T-helper 22 cell (primary cell): ENCODE results near the gene SLC6A18.

ENCODE experiments used
- DNase-seq: peaks from one replicate; pipeline ENCODE4 v3.0.0-alpha.2; 2020; ENCODE audit warnings: low read depth

SLC6A18 gene

DNA sequence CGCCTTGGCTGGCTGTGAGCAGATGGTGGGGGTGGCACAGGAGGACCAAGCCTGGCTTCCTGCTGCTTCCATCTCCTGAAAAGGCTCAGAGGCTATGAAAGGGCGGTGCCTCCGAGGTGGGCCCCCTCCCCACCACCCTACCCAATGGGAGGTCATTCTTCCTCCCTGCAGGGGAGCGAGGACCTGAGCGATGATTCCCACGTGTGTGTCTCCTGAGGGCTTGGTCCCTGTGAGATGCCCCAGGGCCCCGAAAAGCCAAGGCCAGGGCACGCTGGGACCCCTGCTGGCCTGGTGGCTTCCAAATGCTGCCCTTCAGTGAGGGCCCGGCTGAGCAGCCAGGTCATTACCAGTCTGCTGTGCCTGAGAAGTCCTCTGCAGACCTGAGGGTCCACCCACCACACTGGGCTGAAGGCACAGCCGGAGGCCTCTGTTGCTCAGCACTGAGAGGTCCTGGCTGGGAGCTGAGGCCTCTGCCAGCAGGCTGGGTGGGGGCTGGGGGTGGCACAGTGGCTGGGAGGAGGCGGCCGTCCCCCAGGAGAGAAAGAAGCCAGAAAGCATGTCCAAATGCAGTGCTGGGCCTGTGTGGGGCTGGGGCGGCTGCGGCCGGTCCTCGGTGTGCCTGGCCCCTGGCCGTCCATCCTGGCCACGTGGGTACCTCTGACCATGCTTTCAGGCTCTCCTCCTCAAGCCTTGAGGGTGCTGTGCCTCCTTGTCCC lies 37.8 kb upstream of the SLC6A18 start:
- no peak for DNase-seq

DNA sequence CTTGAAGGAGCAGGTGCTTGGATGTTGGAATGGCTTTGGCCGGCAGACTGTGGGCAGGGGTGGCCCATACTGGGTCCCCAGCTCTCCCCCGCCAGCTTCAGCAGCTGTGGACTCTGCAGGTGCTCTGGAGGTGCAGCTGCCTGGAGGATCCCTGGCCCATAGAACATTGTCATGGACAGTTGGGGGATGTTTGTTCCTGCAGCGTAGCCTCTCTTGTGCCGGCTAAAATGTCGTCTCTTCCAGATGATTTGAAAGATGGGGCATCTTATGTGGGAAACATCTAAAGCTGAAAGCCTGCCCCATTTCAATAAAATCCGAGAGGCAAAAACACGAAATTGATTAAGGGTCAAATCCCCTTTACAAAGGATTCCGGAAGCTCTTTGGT lies 37.2 kb upstream of the SLC6A18 start:
- no peak for DNase-seq

DNA sequence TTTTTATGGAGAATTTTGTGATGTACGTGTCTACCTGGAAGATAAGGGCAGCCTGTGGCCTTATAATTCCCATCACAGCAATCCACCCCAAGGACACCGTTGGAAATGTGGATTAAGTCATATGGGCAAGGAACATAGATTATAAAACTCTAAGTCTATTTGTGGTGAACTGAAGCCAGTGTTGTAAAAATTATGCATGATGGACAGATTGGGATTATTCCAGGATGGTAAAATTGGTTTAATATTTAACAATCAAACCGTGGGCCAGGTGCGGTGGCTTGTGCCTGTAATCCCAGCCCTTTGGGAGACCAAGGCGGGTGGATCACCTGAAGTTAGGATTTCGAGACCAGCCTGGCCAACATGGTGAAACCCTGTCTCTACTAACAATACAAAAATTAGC lies 36.7 kb upstream of the SLC6A18 start:
- no peak for DNase-seq

DNA sequence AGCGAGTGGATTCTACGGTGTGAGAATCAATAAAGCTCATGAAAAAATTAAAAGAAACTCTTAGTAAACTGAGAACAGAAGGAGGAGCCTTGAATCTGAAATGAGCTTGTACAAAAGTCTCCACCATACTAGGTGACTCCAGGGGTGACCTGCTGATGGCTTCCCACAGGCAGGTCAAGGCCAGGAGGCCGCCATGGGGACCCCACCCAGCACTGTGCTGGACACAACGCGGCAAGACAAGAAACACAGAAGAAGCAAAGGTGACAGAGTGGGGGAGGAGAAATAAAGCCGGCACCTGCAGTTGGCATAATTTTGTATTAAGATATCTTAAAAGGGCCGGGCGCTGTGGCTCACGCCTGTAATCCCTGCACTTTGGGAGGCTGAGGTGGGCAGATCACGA lies 35.9 kb upstream of the SLC6A18 start:
- DNase-seq = no peak

DNA sequence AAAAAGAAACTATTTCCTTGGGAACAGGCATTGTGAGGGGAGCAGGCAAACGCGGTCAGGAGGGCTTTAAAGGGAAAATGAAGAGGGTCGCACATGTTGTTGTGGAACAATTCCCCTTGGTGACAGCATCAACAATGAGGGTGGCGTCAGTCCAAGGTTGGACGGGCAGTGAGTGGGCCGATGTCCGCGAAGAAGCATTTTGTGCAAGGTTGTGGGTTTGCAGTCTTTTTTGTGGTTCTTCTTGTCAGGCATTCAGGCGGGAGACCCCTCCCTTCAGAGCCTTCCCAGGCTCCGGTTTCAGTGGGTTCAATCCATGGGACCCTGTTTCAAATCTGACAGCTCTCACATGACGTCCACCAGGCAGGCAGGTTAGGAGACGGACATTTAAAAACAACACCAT lies 34.9 kb upstream of the SLC6A18 start:
- no peak for DNase-seq

- DNase-seq = no peak
Measured at GRCh38 chr5:1190837-1191239, 34.3 kb upstream of the SLC6A18 start.

DNA sequence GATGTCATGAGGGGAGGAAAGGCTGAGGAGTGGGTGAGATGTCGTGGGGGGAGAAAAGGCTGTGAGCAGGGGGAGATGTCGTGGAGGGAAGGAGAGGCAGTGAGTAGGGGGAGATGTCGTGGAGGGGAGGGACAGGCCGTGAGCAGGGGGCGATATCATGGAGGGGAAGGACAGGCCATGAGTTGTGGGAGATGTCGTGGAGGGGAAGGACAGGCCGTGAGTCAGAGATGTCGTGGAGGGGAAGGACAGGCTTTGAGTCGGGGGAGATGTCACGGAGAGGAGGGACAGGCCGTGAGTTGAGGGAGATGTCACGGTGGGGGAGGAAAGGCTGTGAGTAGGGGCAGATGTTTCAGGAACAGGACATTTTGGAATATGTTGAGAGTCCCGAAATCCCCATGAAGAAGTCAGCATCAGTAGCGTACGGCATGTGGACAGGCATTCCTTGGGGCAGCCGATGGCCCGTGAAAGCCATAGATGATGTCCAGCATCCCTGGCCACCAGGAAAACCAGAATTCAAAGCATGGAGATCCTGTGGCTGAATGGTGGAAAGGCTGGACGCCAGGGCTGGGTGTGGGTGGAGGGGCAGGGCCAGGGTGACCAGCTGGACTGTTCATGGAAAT lies 32.1 kb upstream of the SLC6A18 start:
- no peak for DNase-seq

DNA sequence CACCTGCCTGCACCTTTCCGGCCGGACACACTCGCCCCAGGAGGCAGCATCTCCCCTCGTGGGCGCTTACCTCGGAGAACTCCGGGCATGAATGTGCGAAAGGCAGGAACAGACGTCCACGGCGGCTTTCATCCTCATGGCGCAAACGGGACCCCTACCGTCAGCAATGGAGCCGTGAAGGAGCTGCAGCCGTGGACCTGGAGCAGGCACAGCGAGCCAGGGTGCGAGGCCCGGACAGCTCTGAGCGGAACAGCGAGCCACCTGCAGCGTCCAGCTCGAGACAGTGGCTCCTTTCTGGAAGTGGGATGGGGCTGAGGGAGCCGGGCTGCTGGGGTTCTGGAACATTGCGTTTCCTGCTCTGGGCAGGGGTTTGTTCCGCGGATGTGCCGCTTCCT lies 31.6 kb upstream of the SLC6A18 start:
- DNase-seq = no peak

GRCh38 chr5:1194378-1194777 lies 30.8 kb upstream of the SLC6A18 start:
- DNase-seq = no peak

DNA sequence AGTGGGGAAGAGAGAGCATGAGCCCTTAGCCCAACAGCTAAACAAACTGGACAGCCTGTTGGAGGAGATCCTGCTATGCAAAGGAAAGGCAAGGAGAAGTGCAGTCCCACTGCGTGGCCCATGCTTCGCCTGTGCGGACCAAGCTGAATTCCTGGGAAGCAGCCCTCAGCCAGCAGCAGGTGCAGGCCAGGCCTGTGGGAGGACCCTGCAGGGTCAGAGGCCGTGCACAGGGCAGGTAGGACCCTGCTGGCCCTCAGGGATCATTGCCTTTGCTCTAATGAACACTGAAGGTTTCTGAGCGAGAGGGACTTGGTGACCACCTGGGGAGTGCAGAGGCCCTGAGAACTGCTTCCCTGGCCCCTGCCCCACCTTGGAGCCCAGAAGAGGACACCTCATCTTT lies 29.7 kb upstream of the SLC6A18 start:
- DNase-seq = no peak

DNA sequence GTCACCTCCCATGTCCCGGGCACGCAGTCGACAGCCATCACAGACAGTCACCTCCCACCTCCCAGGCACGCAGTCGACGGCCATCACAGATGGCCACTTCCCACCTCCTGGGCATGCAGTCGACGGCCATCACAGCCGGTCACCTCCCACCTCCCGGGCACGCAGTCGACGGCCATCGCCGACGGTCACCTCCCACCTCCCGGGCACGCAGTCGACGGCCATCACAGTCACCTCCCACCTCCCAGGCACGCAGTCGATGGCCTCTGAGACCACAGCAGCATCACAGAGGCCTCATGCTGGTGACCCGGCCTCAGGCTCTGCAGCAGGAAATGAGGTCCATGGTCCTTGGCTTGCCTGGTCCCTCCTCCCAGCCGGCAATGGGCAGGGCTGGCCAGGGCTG lies 29.3 kb upstream of the SLC6A18 start:
- no peak for DNase-seq

DNA sequence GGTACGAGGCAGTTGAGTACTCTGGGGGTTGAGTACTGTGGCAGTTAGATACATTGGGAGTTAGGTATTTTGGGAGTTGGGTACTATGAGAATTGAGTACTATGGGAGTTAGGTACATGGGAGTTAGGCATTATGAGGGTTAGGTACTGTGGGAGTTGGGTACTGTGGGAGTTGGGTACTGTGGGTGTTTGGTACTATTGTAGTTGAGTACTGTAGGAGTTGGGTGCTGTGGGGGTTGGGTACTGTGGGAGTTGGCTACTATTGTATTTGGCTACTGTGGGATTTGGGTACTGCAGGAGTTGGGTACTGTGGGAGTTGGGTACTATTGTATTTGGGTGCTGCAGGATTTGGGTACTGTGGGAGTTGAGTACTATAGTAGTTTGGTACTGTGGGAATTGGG lies 28.6 kb upstream of the SLC6A18 start:
- no peak for DNase-seq

DNA sequence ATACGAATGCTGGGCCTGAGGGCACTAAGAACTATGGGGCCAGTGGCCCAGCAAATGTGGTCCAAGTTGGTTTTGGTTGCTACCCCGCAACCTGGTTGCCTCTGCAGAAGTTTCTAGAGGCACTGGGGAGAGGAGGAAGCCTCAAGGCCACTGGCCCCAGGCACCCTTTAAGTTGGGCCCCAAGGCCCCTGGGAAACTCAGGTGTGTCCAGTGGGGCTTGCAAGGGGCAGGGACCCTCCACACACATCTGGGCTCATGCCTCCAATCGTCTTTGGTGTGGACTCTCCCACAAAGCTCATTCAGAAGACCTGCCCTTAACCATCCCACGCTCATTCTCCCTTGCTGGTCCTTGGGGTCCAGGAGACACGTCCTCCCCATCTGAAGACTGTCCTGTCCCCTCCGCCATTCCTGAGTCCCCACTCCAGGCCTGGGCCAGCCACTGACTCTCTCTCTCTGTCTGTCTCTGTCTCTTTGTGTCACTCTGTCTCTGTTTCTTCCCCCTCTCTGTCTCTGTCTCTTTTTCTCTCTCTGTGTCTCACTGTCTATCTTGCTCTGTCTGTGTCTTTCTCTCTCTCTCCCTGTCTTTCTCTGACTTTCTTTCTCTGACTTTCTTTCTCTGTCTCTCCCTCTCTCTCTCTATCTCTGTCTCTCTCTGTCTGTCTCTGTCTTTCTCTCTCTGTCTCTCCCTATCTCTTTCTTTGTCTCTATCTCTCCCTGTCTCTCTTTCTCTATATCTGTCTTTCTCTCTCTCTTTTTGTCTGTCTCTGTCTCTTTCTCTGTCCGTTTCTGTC lies 27.1 kb upstream of the SLC6A18 start:
- no peak for DNase-seq

DNA sequence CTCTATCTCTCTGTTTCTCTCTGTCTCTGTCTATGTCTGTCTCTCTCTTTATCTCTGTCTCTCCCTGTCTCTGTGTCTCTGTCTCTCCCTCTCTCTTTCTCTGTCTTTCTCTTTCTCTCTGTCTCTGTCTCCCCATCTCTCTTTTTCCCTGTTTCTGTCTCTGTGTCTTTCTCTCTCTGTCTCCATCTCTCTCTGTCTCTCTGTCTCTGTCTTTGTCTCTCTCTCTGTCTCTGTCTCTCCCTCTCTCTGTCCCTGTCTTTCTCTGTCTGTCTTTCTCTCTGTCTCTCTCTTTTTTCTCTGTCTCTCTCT lies 25.9 kb upstream of the SLC6A18 start:
- DNase-seq = no peak

DNA sequence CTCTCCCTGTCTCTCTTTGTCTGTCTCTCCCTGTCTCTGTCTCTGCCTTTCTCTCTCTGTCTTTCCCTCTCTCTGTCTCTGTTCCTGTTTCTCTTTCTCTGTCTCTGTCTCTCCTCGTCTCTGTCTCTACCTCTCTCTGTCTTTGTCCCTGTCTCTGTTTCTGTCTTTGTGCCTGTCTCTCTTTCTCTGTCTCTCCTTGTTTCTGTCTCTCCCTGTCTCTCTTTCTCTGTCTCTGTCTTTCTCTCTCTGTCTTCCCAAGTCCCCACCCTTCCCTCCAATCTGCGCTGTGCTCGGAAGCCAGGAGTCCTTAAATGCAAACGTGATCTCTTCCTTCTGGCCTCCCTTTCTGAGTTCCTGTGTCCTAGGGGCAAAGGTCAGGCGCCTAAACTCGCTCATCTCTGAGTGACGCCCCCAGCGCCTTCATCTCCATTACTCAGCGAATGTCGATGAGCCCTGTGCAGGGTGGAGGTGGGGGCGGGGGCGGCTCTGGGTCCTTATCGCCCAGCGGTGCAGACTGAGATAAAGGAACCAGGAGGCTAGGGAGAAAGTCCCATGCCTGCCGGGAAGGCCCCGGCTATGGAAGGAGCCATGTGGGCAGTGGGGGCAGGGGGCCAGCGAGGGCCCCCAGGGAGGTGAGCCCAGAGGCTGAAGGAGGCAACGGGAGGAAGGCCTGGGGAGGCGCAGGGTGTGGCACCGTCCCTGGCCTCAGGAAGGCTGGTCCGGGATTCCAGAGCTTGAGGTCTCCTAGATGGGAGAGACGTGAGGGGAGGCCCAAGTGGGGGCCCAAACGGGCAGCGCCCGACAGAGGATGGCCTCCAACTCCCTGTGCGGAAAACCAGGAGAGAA lies 25.3 kb upstream of the SLC6A18 start:
- no peak for DNase-seq

DNA sequence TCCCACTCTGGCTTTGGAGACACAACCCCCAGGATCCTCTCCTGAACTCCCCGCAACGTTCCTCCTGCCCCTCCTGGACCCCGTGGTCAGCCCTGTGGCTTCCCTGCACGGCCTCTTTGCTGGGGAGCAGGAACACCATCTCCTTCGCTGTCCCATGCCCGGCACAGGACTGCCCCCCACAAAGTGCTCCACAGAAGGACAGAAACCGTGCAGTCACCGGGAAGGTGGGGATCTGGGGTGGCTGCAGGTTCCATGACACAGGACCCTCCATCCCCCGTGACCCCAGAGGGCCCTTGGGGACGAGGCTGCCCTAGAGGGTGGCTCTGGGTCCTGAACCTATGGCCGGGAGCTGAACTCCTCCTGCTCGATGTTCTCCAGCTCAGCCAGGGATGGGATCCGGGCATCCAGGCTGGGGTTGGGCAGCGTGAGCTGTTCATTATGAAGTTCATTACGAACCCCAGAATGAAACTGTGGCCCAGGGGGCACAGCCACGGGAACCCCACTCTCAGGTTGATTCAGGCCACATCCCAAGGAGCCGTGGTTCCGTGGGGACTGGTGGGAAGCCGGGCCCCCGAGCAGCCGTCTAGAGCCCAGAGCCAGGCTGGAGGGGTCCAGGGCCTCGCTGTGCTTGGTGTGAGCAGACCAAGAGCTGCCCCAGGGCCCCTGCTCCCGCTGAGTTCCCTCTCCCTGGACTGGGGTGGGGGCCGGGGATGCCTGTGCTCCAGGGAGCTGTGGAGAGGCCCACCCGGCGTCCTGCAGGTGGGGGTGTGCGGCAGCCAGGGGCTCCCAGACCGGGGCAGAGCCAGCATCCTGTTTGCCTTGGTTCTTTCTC lies 24.5 kb upstream of the SLC6A18 start:
- no peak for DNase-seq

DNA sequence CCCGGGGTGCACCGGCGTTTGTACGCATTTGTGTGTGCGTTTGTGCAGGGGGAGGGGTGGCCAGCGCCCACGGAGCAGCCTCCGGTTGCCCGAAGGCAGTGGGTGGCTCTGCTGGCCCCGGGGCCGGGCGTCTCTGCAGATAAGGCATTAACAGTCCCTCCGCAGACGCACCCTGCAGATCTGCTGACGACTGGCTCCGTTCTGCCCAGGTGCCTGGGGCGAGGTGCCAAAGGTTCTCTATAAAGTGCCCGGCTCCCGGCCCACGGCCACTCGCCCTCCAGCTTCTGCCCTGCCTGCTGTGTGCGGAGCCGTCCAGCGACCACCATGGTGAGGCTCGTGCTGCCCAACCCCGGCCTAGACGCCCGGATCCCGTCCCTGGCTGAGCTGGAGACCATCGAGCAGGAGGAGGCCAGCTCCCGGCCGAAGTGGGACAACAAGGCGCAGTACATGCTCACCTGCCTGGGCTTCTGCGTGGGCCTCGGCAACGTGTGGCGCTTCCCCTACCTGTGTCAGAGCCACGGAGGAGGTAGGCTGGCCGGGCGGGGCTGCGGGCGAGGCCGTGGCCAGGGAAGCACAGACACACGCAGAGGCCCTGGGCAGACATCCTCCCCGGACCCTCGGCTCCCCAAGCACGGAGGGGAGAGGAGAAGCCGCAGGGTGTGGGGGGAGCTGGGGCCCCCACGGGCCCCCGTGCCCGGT lies 23.7 kb upstream of the SLC6A18 start, which contains the start of gene SLC6A19:
Gene SLC6A19, plus strand, starts transcription at position 269 of the 699 bp plus-strand sequence. Its CDS starts 56 bp downstream, at position 325.
- DNase-seq = no peak

DNA sequence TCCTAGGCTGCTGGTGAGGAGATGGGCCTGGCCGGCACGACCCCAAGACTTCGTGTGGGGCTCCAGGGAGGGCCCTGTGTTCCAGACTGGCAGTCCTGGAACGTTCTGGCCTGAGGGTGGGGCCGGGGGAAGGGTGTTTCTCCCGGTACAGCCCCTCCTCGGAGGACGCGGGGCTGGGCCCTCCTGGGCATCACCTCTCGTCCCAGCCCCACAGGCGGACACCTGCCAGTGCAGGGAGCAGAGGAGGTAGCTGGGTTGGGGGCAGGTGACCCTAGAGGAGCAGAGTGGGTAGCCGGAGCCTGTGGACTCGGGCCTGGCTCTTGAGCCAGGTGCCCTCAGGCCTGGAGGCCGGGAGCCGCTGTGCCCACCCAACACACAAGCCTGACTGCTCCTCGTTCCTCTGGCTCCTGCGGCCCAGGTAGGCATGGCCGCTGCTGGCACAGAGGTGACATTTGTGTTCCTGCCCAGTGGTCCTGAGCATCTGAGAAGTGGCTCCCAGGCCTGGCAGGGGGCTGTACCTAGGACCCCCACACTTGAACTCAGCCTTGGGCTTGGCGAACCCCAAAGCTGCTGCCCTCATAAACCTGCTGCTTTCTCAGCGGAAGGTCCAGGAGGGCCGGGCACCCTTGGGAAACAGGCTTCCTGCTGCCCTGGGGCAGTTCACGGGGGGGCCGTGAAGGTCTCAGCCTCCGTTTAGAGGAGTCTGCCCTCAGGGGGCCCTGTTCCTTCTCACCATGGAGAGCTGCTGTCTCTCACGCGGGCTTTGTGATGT lies 23.0 kb upstream of the SLC6A18 start:
- DNase-seq = no peak

GRCh38 chr5:1202798-1203185 lies 22.4 kb upstream of the SLC6A18 start:
- DNase-seq = no peak

- DNase-seq = no peak
Measured at GRCh38 chr5:1203311-1203967, 21.7 kb upstream of the SLC6A18 start.
